ENCODE results near the gene DRC1. TPM values are rescaled to one million over a fixed set of nuclear protein-coding genes. Genes with fewer than 3 reads are reported as not detected.
A peak's percentile ranks its signal among the peaks of the same experiment; 100 is the strongest.

DRC1 gene
- total and polyA plus RNA-seq, 2 of the 13 experiments (the other 11 are each of a cell fraction or from before 2014, with no cell fraction given) = 0.07 TPM; not detected in 1

GRCh38 chr2:26412091-26412673 is 10.5 kb downstream of the DRC1 start (continued):
- TF ChIP-seq, protein P1, sequence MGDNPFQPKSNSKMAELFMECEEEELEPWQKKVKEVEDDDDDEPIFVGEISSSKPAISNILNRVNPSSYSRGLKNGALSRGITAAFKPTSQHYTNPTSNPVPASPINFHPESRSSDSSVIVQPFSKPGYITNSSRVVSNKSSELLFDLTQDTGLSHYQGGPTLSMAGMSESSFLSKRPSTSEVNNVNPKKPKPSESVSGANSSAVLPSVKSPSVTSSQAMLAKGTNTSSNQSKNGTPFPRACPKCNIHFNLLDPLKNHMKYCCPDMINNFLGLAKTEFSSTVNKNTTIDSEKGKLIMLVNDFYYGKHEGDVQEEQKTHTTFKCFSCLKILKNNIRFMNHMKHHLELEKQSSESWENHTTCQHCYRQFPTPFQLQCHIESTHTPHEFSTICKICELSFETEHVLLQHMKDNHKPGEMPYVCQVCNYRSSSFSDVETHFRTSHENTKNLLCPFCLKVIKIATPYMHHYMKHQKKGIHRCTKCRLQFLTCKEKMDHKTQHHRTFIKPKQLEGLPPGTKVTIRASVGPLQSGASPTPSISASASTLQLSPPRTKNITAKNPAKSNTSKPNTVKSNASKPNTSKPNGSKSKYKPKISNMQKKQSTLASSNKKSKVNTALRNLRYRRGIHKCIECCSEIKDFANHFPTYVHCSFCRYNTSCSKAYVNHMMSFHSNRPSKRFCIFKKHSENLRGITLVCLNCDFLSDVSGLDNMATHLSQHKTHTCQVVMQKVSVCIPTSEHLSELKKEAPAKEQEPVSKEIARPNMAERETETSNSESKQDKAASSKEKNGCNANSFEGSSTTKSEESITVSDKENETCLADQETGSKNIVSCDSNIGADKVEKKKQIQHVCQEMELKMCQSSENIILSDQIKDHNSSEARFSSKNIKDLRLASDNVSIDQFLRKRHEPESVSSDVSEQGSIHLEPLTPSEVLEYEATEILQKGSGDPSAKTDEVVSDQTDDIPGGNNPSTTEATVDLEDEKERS (CRISPR knock-in tag; IDR thresholded peaks at IDR 0.05) = no peak
- TF ChIP-seq SKI (IDR thresholded peaks at IDR 0.05; ENCODE audit: partially characterized antibody) (no peak), SP2 (CRISPR knock-in tag; IDR thresholded peaks at IDR 0.05) (no peak), NFE2 (CRISPR knock-in tag; IDR thresholded peaks at IDR 0.05) (0 out of 2 replicates have a peak, but pooled peaks have one; percentile 22), ZBTB33 (CRISPR knock-in tag; IDR thresholded peaks at IDR 0.05) (peak; percentile 40; the same call in 1 of the 2 replicates), ZNF674 (CRISPR knock-in tag; IDR thresholded peaks at IDR 0.05; ENCODE audit: low read depth) (no peak), KLF9 (CRISPR knock-in tag; IDR thresholded peaks at IDR 0.05; ENCODE audit: low read depth) (no peak), RNF2 (conservative IDR thresholded peaks at IDR 0.05; ENCODE audit: low read depth) (0 out of 2 replicates have a peak, but pooled peaks have one; percentile 37), SAP130 (CRISPR knock-in tag; IDR thresholded peaks at IDR 0.05; ENCODE audit: low read depth) (0 out of 2 replicates have a peak, but pooled peaks have one; percentile 10), SRF (IDR thresholded peaks at IDR 0.05; ENCODE audit: low read depth, low read length) (no peak), YEATS2 (CRISPR knock-in tag; IDR thresholded peaks at IDR 0.05; ENCODE audit: borderline replicate concordance) (no peak), YEATS4 (CRISPR knock-in tag; IDR thresholded peaks at IDR 0.05; ENCODE audit: borderline replicate concordance) (no peak), ZSCAN30 (CRISPR knock-in tag; IDR thresholded peaks at IDR 0.05) (no peak), POGK (CRISPR knock-in tag; conservative IDR thresholded peaks at IDR 0.05) (no peak)
- TF ChIP-seq, protein P2, sequence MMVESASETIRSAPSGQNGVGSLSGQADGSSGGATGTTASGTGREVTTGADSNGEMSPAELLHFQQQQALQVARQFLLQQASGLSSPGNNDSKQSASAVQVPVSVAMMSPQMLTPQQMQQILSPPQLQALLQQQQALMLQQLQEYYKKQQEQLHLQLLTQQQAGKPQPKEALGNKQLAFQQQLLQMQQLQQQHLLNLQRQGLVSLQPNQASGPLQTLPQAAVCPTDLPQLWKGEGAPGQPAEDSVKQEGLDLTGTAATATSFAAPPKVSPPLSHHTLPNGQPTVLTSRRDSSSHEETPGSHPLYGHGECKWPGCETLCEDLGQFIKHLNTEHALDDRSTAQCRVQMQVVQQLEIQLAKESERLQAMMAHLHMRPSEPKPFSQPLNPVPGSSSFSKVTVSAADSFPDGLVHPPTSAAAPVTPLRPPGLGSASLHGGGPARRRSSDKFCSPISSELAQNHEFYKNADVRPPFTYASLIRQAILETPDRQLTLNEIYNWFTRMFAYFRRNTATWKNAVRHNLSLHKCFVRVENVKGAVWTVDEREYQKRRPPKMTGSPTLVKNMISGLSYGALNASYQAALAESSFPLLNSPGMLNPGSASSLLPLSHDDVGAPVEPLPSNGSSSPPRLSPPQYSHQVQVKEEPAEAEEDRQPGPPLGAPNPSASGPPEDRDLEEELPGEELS (CRISPR knock-in tag; IDR thresholded peaks at IDR 0.05) = no peak
- TF ChIP-seq, protein P3, sequence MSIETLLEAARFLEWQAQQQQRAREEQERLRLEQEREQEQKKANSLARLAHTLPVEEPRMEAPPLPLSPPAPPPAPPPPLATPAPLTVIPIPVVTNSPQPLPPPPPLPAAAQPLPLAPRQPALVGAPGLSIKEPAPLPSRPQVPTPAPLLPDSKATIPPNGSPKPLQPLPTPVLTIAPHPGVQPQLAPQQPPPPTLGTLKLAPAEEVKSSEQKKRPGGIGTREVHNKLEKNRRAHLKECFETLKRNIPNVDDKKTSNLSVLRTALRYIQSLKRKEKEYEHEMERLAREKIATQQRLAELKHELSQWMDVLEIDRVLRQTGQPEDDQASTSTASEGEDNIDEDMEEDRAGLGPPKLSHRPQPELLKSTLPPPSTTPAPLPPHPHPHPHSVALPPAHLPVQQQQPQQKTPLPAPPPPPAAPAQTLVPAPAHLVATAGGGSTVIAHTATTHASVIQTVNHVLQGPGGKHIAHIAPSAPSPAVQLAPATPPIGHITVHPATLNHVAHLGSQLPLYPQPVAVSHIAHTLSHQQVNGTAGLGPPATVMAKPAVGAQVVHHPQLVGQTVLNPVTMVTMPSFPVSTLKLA (IDR thresholded peaks at IDR 0.05) = no peak
- TF ChIP-seq, protein P4, sequence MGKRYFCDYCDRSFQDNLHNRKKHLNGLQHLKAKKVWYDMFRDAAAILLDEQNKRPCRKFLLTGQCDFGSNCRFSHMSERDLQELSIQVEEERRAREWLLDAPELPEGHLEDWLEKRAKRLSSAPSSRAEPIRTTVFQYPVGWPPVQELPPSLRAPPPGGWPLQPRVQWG (CRISPR knock-in tag; IDR thresholded peaks at IDR 0.05; ENCODE audit: borderline replicate concordance, low read depth) = no peak
